CD14-positive monocyte (primary cell): ENCODE results near the gene PHC1. TPM values are rescaled to one million over a fixed set of nuclear protein-coding genes. Genes with fewer than 3 reads are reported as not detected.
A peak's percentile ranks its signal among the peaks of the same experiment; 100 is the strongest.

Source experiments
- DNase-seq, 3 donors: peaks; one replicate each; pipeline ENCODE4 v3.0.0-alpha.2; 2011 to 2022
- H2AFZ ChIP-seq: 2 replicates; pipeline ENCODE4 v1.6.0; 2012; ENCODE audit warnings: mild to moderate bottlenecking, low read depth, low read length, inconsistent platforms; ENCODE audit not compliant: insufficient read depth, poor library complexity, severe bottlenecking
- H3K27ac ChIP-seq, 2 donors: 1 replicate in 1 of 2; 2 replicates in 1 of 2; pipeline ENCODE4 v1.5.1; 2012 to 2013; ENCODE audit warnings: low read length in 2 of 2, control low read depth in 1 of 2, inconsistent platforms in 1 of 2, low read depth in 1 of 2, mild to moderate bottlenecking in 1 of 2
- H3K27me3 ChIP-seq, 2 donors: one replicate each; pipeline versions ENCODE4 v1.6.0 to v1.6.1; 2011 to 2013; ENCODE audit warnings: low read length in 2 of 2; ENCODE audit not compliant: control insufficient read depth in 2 of 2, insufficient read depth in 2 of 2
- H3K36me3 ChIP-seq, 2 donors: replicated peaks in 1 of 2; 1 replicate in 1 of 2; 2 replicates in 1 of 2; pipeline versions ENCODE4 v1.5.1 to v1.6.1; 2012 to 2013; ENCODE audit warnings: low read length in 2 of 2, control low read depth in 1 of 2, inconsistent platforms in 1 of 2, mild to moderate bottlenecking in 1 of 2; ENCODE audit not compliant: insufficient read depth in 2 of 2, control insufficient read depth in 1 of 2
- H3K4me1 ChIP-seq, 2 donors: 1 replicate in 1 of 2; 2 replicates in 1 of 2; pipeline versions ENCODE4 v1.5.1 to v1.6.1; 2012 to 2013; ENCODE audit warnings: low read length in 2 of 2, control low read depth in 1 of 2, inconsistent platforms in 1 of 2, mild to moderate bottlenecking in 1 of 2, moderate library complexity in 1 of 2; ENCODE audit not compliant: insufficient read depth in 2 of 2, control insufficient read depth in 1 of 2
- H3K4me2 ChIP-seq: replicated peaks from 2 replicates; pipeline ENCODE3; 2012; ENCODE audit warnings: low read length, moderate library complexity, mild to moderate bottlenecking; ENCODE audit not compliant: poor library complexity, severe bottlenecking; ENCODE audit errors: extremely low read depth
- H3K4me3 ChIP-seq, 3 experiments: fragments of 200-600 bp in 1 of 3; sonication (generic) in 1 of 3; replicated peaks in 1 of 3; 1 replicate in 2 of 3; 2 replicates in 1 of 3; pipeline ENCODE4 v1.5.1; 2011 to 2013; ENCODE audit warnings: low read length in 3 of 3, mild to moderate bottlenecking in 3 of 3, control low read depth in 2 of 3, low read depth in 2 of 3, inconsistent platforms in 1 of 3, moderate library complexity in 1 of 3
- H3K79me2 ChIP-seq: 2 replicates; pipeline ENCODE4 v1.6.0; 2012; ENCODE audit warnings: mild to moderate bottlenecking, control low read depth, inconsistent platforms, low read length, moderate library complexity; ENCODE audit not compliant: insufficient read depth
- H3K9ac ChIP-seq: 2 replicates; pipeline ENCODE4 v1.6.0; 2017; ENCODE audit warnings: low read length, mild to moderate bottlenecking; ENCODE audit not compliant: insufficient read depth, poor library complexity, severe bottlenecking
- H3K9me3 ChIP-seq, 2 donors: replicated peaks in 1 of 2; 1 replicate in 1 of 2; 2 replicates in 1 of 2; pipeline versions ENCODE4 v1.5.1 to v1.6.1; 2012 to 2013; ENCODE audit warnings: low read length in 2 of 2, control low read depth in 1 of 2; ENCODE audit not compliant: control insufficient read depth in 1 of 2, insufficient read depth in 1 of 2
- H4K20me1 ChIP-seq: 2 replicates; pipeline ENCODE4 v1.6.0; 2012; ENCODE audit warnings: mild to moderate bottlenecking, low read length, control low read depth, moderate library complexity; ENCODE audit not compliant: insufficient read depth
- H3K27ac Mint-ChIP-seq, 7 donors: one replicate each; pipeline ENCODE4 v1.8.0; 2020; ENCODE audit warnings: mild to moderate bottlenecking in 7 of 7, mixed read lengths in 7 of 7, moderate library complexity in 6 of 7, inconsistent platforms in 2 of 7
- H3K27me3 Mint-ChIP-seq, 3 donors: one replicate each; pipeline ENCODE4 v1.8.0; 2021 to 2022; ENCODE audit warnings: low read depth in 3 of 3, mild to moderate bottlenecking in 3 of 3, mixed read lengths in 3 of 3, moderate library complexity in 3 of 3, inconsistent platforms in 1 of 3
- H3K36me3 Mint-ChIP-seq, 2 donors: one replicate each; pipeline ENCODE4 v1.8.0; 2020; ENCODE audit warnings: mixed read lengths in 2 of 2, inconsistent platforms in 1 of 2, mild to moderate bottlenecking in 1 of 2
- H3K4me1 Mint-ChIP-seq: one replicate; pipeline ENCODE4 v1.8.0; 2020; ENCODE audit warnings: mild to moderate bottlenecking, mixed read lengths
- H3K4me3 Mint-ChIP-seq, 2 donors: one replicate each; pipeline ENCODE4 v1.8.0; 2020; ENCODE audit warnings: mild to moderate bottlenecking in 2 of 2, mixed read lengths in 2 of 2, moderate library complexity in 1 of 2
- H3K9me3 Mint-ChIP-seq, 7 donors: one replicate each; pipeline ENCODE4 v1.8.0; 2020 to 2022; ENCODE audit warnings: mixed read lengths in 7 of 7, mild to moderate bottlenecking in 6 of 7, moderate library complexity in 6 of 7, inconsistent platforms in 2 of 7
- CTCF ChIP-seq: fragments of 200-600 bp; IDR thresholded peaks from one replicate; pipeline ENCODE4 v1.8.0; 2022; ENCODE audit warnings: antibody characterized with exemption, mild to moderate bottlenecking
- WGBS: methylation state at CpG from one replicate; pipeline ENCODE4 v1.1.5; 2013; ENCODE audit warnings: missing lambda C conversion rate; ENCODE audit not compliant: insufficient coverage; 5-methylcytosine and 5-hydroxymethylcytosine counted together
- intact Hi-C, 2 donors: fragments of 100-400 bp; cut with micrococcal nuclease; formaldehyde crosslinking; loops; one replicate each; pipeline versions ENCODE4 v1.15.0 to v1.15.1; 2023
- polyA plus RNA-seq, 3 donors: library from polyadenylated mRNA; depleted of rRNA in 1 of 3; unstranded in 2 of 3; stranded (reverse) in 1 of 3; fragments of 300-500 nt in 2 of 3; fragments of >200 nt in 1 of 3; fragmentation: Illumina TruSeq in 2 of 3; gene quantifications; 1 replicate in 2 of 3; 2 replicates in 1 of 3; pipeline ENCODE4 v1.2.3, GENCODE V29; 2012 to 2021

Gene PHC1
- polyA plus RNA-seq, 3 donors = 0.58 to 19.3 (median 1.4) TPM

- H3K9ac ChIP-seq = no peak overlapping the region
Measured at GRCh38 chr12:8887285-8887715, 27.0 kb upstream of the PHC1 start.

GRCh38 chr12:8890313-8891085, 23.8 kb upstream of the PHC1 start:
- H3K4me2 ChIP-seq = peak overlapping the region; percentile 66
- no peaks in the 10 kb centered on the region for H3K36me3 ChIP-seq
- peak; percentile 34 to 52 (median 50) for DNase-seq
- no peaks in the 10 kb centered on the region for H3K79me2 ChIP-seq
- H4K20me1 ChIP-seq = no peaks in the 10 kb centered on the region
- intact Hi-C loops = no loop called here
- H3K4me1 ChIP-seq = peaks cover 2 to 4% of the 10 kb centered on the region in 2 donors
- WGBS = 3% methylated on average over 5 of the region's 14 CpGs
- Mint-ChIP-seq H3K9me3 (peaks cover 0 to 4% (median 0%) of the 10 kb centered on the region in 7 donors), H3K27me3 (peaks cover 2 to 9% (median 3%) of the 10 kb centered on the region in 3 donors), H3K4me3 (peak overlapping the region; percentile 88 to 99), H3K4me1 (peaks cover 5% of the 10 kb centered on the region), H3K27ac (peak overlapping the region in 4 of 7 donors; percentile 31 to 92 (median 74)), H3K36me3 (no peaks in the 10 kb centered on the region)
- H2AFZ ChIP-seq = peak overlapping the region; percentile 80
- H3K27ac ChIP-seq = peak overlapping the region in 1 of 2 donors; percentile 46
- peak; percentile 96 for TF ChIP-seq CTCF
- H3K9me3 ChIP-seq = no peaks in the 10 kb centered on the region
- peak overlapping the region; percentile 53 to 77 (median 76) for H3K4me3 ChIP-seq
- peak overlapping the region; percentile 51 for H3K9ac ChIP-seq
- H3K27me3 ChIP-seq = no peaks in the 10 kb centered on the region

More at GRCh38 chr12:8887285-8887715, 27.0 kb upstream of the PHC1 start:
- Histone ChIP-seq H2AFZ (no peak overlapping the region), H3K4me3 (no peak overlapping the region), H3K27ac (no peak overlapping the region), H3K9me3 (no peaks in the 10 kb centered on the region), H3K79me2 (no peaks in the 10 kb centered on the region), H3K4me2 (no peak overlapping the region), H3K36me3 (no peaks in the 10 kb centered on the region), H3K4me1 (peaks cover 2 to 4% of the 10 kb centered on the region in 2 donors), H4K20me1 (no peaks in the 10 kb centered on the region), H3K27me3 (no peaks in the 10 kb centered on the region)
- no peaks in the 10 kb centered on the region for H3K36me3 Mint-ChIP-seq
- H3K9me3 Mint-ChIP-seq = peaks cover 0 to 5% (median 2%) of the 10 kb centered on the region in 7 donors
- H3K27ac Mint-ChIP-seq = no peak overlapping the region
- WGBS = 92% methylated on average over 2 of the region's 4 CpGs
- DNase-seq = no peak
- intact Hi-C loops = loop anchor here (10.0 kb wide), 2 partner anchors 202 to 232 kb away; no protein-coding TSS in a partner anchor
- peaks cover 5% of the 10 kb centered on the region for H3K4me1 Mint-ChIP-seq
- H3K4me3 Mint-ChIP-seq = no peak overlapping the region
- H3K27me3 Mint-ChIP-seq = peaks cover 1 to 4% (median 1%) of the 10 kb centered on the region in 3 donors
- no peak for TF ChIP-seq CTCF
